Kidney (tissue), 14 donors: ENCODE measurements around the gene ZNF638. TPM values are rescaled to one million over a fixed set of nuclear protein-coding genes. Genes with fewer than 3 reads are reported as not detected.

Source experiments
- DNase-seq, 5 donors: peaks; one replicate each; pipeline ENCODE4 v3.0.0-alpha.2; 2013 to 2020
- FAIRE-seq: peaks from 2 replicates; lab custom pipeline; 2012; peaks lifted over from hg19 to GRCh38; lab: Jason Lieb, UNC
- H3K27ac ChIP-seq, 2 donors: one replicate each; pipeline ENCODE4 v1.7.0; 2013; ENCODE audit warnings: low read depth in 2 of 2, low read length in 2 of 2, inconsistent platforms in 1 of 2
- H3K27me3 ChIP-seq: one replicate; pipeline ENCODE4 v1.7.1; 2013; ENCODE audit warnings: low read length, inconsistent platforms; ENCODE audit not compliant: control insufficient read depth, insufficient read depth
- H3K36me3 ChIP-seq, 3 donors: one replicate each; pipeline versions ENCODE4 v1.7.0 to v1.7.1; 2013; ENCODE audit warnings: low read length in 3 of 3, control low read depth in 1 of 3, inconsistent platforms in 1 of 3; ENCODE audit not compliant: insufficient read depth in 3 of 3, control insufficient read depth in 2 of 3
- H3K4me1 ChIP-seq, 3 donors: one replicate each; pipeline versions ENCODE4 v1.7.0 to v1.7.1; 2013; ENCODE audit warnings: low read length in 3 of 3, inconsistent platforms in 1 of 3, low read depth in 1 of 3; ENCODE audit not compliant: control insufficient read depth in 2 of 3, insufficient read depth in 2 of 3
- H3K4me3 ChIP-seq, 3 donors: one replicate each; pipeline versions ENCODE4 v1.7.0 to v1.8.1; 2013; ENCODE audit warnings: low read length in 3 of 3, control low read depth in 1 of 3, inconsistent platforms in 1 of 3
- H3K9ac ChIP-seq, 3 donors: one replicate each; pipeline versions ENCODE4 v1.7.0 to v1.7.1; 2013; ENCODE audit warnings: low read length in 3 of 3, control low read depth in 1 of 3, inconsistent platforms in 1 of 3
- H3K9me3 ChIP-seq, 3 donors: one replicate each; pipeline versions ENCODE4 v1.7.0 to v1.7.1; 2013; ENCODE audit warnings: low read length in 3 of 3, control low read depth in 1 of 3, inconsistent platforms in 1 of 3; ENCODE audit not compliant: control insufficient read depth in 2 of 3, insufficient read depth in 1 of 3
- intact Hi-C: fragments of 100-400 bp; cut with DNase I; formaldehyde crosslinking; loops from one replicate; pipeline ENCODE4 v1.11.1; 2022
- polyA plus RNA-seq: library from polyadenylated mRNA; stranded (reverse); fragments of 350-450 nt; fragmentation: Illumina TruSeq; extraction: RNeasy Lipid Tissue Mini Kit (QIAGEN cat#74804); gene quantifications from one replicate; pipeline ENCODE4 v1.2.3, GENCODE V29; 2014; ENCODE audit warnings: low read depth, low replicate concordance; ENCODE audit not compliant: insufficient read depth
- total RNA-seq: library from RNA; stranded (reverse); fragmentation: NEBNext Ultra II Directional; extraction: Animal tissue kit (Norgen Biotek cat#: 25700); gene quantifications from one replicate; pipeline ENCODE4 v1.2.1, GENCODE V29; 2021
- TF ChIP-seq, protein P1 (sequence below): IDR thresholded peaks from 3 replicates; pipeline ENCODE4 v1.5.1; 2012; ENCODE audit warnings: mild to moderate bottlenecking, moderate library complexity, borderline replicate concordance; ENCODE audit not compliant: insufficient read depth; ENCODE audit errors: extremely low read depth
- donor health status: control.
- donor health status: control.
- donor health status: control.
- donor health status: control.
- donor health status: control.
- donor health status: DM: yes; HTN: yes; CAD: no.
- donor health status: Normal renal cell carcinoma (clear cell type).

Gene ZNF638
- total and polyA plus RNA-seq, 2 donors from 2014 or later, result 84.8 to 122 TPM

- H3K9ac ChIP-seq, result no peak overlapping the region
- H3K9me3 ChIP-seq, result no peaks in the 10 kb centered on the region
- H3K36me3 ChIP-seq, result no peaks in the 10 kb centered on the region
- peaks cover 16% of the 10 kb centered on the region for H3K27me3 ChIP-seq
- no peak overlapping the region for H3K27ac ChIP-seq
- no peaks in the 10 kb centered on the region for H3K4me1 ChIP-seq
- TF ChIP-seq, protein P1, sequence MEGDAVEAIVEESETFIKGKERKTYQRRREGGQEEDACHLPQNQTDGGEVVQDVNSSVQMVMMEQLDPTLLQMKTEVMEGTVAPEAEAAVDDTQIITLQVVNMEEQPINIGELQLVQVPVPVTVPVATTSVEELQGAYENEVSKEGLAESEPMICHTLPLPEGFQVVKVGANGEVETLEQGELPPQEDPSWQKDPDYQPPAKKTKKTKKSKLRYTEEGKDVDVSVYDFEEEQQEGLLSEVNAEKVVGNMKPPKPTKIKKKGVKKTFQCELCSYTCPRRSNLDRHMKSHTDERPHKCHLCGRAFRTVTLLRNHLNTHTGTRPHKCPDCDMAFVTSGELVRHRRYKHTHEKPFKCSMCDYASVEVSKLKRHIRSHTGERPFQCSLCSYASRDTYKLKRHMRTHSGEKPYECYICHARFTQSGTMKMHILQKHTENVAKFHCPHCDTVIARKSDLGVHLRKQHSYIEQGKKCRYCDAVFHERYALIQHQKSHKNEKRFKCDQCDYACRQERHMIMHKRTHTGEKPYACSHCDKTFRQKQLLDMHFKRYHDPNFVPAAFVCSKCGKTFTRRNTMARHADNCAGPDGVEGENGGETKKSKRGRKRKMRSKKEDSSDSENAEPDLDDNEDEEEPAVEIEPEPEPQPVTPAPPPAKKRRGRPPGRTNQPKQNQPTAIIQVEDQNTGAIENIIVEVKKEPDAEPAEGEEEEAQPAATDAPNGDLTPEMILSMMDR, result no peak
- no peak overlapping the region for H3K4me3 ChIP-seq
- FAIRE-seq, result no peak
- intact Hi-C loops, result no loop called here
- DNase-seq, result no peak
Observed at GRCh38 chr2:71283131-71283530, 48.5 kb upstream of the ZNF638 start.

DNA sequence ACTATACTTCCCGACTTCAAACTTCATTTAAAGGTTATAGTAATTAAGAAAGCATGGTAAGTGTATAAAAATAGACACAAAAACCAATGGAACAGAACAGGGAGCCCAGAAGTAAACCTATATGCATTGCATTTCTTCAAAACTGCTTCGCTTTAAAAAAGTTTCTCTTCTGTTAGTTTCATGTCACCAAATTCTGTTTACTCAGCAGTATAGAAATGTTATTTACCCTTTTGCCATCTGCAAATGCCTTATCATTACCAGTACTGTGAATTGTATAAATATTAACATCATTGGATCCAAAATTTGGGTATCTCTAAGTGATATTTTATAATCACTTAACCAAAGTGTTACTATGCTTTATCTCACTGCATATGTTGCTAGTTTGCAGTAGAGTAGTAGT, 45.9 kb upstream of the ZNF638 start:
- no peak for FAIRE-seq

DNA sequence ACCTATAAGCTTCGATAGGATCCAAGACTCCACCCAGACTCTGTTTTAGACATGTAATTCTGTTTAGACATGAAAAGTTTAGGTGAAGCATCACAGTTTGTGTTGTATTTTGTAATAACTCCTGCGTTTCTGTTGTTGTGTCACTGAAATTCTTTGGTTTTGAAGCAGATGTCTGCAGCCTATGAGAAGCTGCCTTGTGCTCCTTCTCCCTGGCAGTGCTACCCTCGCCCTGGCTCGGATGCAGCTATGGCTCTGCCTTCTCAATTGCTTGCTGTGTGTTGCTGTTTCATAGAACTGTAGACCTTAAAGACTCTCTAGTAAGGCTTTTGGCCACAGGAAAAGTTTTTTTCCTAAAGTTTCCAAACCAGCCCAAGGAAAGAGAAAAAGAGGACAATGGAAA, 40.2 kb upstream of the ZNF638 start:
- no peaks in the 10 kb centered on the region for H3K4me1 ChIP-seq
- no peak overlapping the region for H3K4me3 ChIP-seq
- H3K9me3 ChIP-seq, result no peaks in the 10 kb centered on the region
- DNase-seq (no peak), FAIRE-seq (no peak)
- H3K9ac ChIP-seq, result no peak overlapping the region
- intact Hi-C loops, result no loop called here
- H3K27me3 ChIP-seq, result no peaks in the 10 kb centered on the region
- no peak overlapping the region for H3K27ac ChIP-seq
- no peaks in the 10 kb centered on the region for H3K36me3 ChIP-seq
- TF ChIP-seq, protein P1, result no peak

More for the DNA sequence above, 45.9 kb upstream of the ZNF638 start:
- Histone ChIP-seq H3K4me1 (no peaks in the 10 kb centered on the region), H3K36me3 (no peaks in the 10 kb centered on the region), H3K9ac (no peak overlapping the region), H3K4me3 (no peak overlapping the region), H3K27me3 (peaks cover 3% of the 10 kb centered on the region), H3K27ac (no peak overlapping the region), H3K9me3 (no peaks in the 10 kb centered on the region)
- intact Hi-C loops, result no loop called here
- no peak for DNase-seq
- TF ChIP-seq, protein P1, result no peak

DNA sequence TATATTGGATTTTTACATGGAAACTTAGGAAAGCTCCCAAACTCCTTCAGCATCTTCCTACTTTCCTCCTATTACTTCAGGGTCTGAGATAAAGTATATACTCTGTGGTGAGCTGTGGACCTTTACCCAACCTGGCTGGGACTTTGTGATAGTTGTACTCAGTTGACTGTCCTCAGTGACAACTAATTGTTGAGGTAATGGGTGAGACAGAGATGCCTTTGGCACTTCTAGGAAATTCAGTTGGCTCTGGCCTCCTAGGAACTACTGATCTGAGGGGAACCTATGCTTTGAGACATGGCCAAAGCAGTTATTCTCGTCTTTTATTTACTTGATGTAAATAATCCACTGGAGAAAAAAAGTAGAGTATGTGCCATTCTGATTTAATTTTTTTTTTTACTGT, 39.4 kb upstream of the ZNF638 start:
- TF ChIP-seq, protein P1, result no peak
- Histone ChIP-seq H3K27me3 (no peaks in the 10 kb centered on the region), H3K36me3 (no peaks in the 10 kb centered on the region), H3K4me1 (no peaks in the 10 kb centered on the region), H3K9me3 (no peaks in the 10 kb centered on the region), H3K9ac (no peak overlapping the region), H3K27ac (no peak overlapping the region), H3K4me3 (no peak overlapping the region)
- intact Hi-C loops, result no loop called here
- DNase-seq, result no peak
- no peak for FAIRE-seq
